K562 (cell line): ENCODE results near the gene NDUFC2. TPM values are rescaled to one million over a fixed set of nuclear protein-coding genes. Genes with fewer than 3 reads are reported as not detected.
A peak's percentile ranks its signal among the peaks of the same experiment; 100 is the strongest.

Experiments used
- ATAC-seq: fragments of 200-7000 bp; cut with Tn5 transposase; 3 replicates; pipeline ENCODE4 v1.9.1; 2020; ENCODE audit warnings: moderate library complexity
- BruUV-seq: library from RNA; stranded (reverse); fragments of 400-500 nt; replicated peaks from 2 replicates; lab custom pipeline; 2021; lab: Mats Ljungman, UMichigan
- CTCF ChIA-PET: fragments of 300-600 bp; formaldehyde crosslinking; extraction: SDS; loops from one replicate; lab custom pipeline; 2021; ENCODE audit warnings: low intra/inter-chr PET ratio; lab: Yijun Ruan, JAX
- POLR2A ChIA-PET: fragments of 300-600, 350-650 bp; sonication (Branson Sonifier 250); formaldehyde crosslinking; extraction: SDS; loops from one replicate; lab custom pipeline; 2021; ENCODE audit warnings: antibody characterized with exemption, inconsistent platforms; lab: Yijun Ruan, JAX
- DNase-seq, 4 experiments: peaks; one replicate each; pipeline versions ENCODE4 v3.0.0 to v3.0.0-alpha.2; 2011 to 2018; ENCODE audit warnings: low spot score in 3 of 4, mixed read lengths in 3 of 4; ENCODE audit errors: extremely low read depth in 1 of 4
- FAIRE-seq: peaks from 2 replicates; lab custom pipeline; 2011; peaks lifted over from hg19 to GRCh38; lab: Jason Lieb, UNC
- H2AFZ ChIP-seq: 2 replicates; pipeline ENCODE4 v1.6.0; 2011; ENCODE audit warnings: low read depth, low read length, control low read depth, inconsistent platforms
- H3K27ac ChIP-seq: fragments of 200-600 bp; 3 replicates; pipeline ENCODE4 v1.8.0; 2011; ENCODE audit warnings: low read depth, mild to moderate bottlenecking, control low read depth, inconsistent platforms, low read length, moderate library complexity, mixed read lengths; ENCODE audit errors: extremely low read depth
- H3K27me3 ChIP-seq, 2 experiments: fragments of 300-600 bp in 1 of 2; 2 replicates in 1 of 2; 3 replicates in 1 of 2; pipeline versions ENCODE4 v1.6.0 to v1.8.0; 2011; ENCODE audit warnings: inconsistent platforms in 2 of 2, low read length in 2 of 2, mild to moderate bottlenecking in 1 of 2, mixed read lengths in 1 of 2, moderate library complexity in 1 of 2; ENCODE audit not compliant: control insufficient read depth in 2 of 2, insufficient read depth in 2 of 2
- H3K36me3 ChIP-seq: fragments of 300-600 bp; 3 replicates; pipeline ENCODE4 v1.8.0; 2011; ENCODE audit warnings: mild to moderate bottlenecking, low read length, inconsistent platforms; ENCODE audit not compliant: control insufficient read depth, insufficient read depth
- H3K4me1 ChIP-seq, 2 experiments: fragments of 200-600 bp in 1 of 2; replicated peaks in 1 of 2; 2 replicates in 1 of 2; 3 replicates in 1 of 2; pipeline versions ENCODE4 v1.5.1 to v1.8.0; 2011; ENCODE audit warnings: inconsistent platforms in 2 of 2, low read length in 2 of 2, mild to moderate bottlenecking in 1 of 2, mixed read lengths in 1 of 2, moderate library complexity in 1 of 2; ENCODE audit not compliant: control insufficient read depth in 2 of 2, insufficient read depth in 2 of 2
- H3K4me2 ChIP-seq: 2 replicates; pipeline ENCODE4 v1.6.1; 2011; ENCODE audit warnings: low read length, control low read depth, inconsistent platforms, mixed read lengths; ENCODE audit not compliant: insufficient read depth
- H3K4me3 ChIP-seq: fragments of 200-600 bp; sonication (generic), shearing (Covaris generic); 2 replicates; pipeline ENCODE4 v1.5.1; 2016; ENCODE audit warnings: control low read depth, inconsistent platforms
- H3K79me2 ChIP-seq: fragments of 200-600 bp; 3 replicates; pipeline ENCODE4 v1.8.0; 2011; ENCODE audit warnings: low read length, inconsistent platforms; ENCODE audit not compliant: control insufficient read depth, insufficient read depth
- H3K9ac ChIP-seq, 2 experiments: 2 replicates each; pipeline versions ENCODE4 v1.6.0 to v1.6.1; 2011; ENCODE audit warnings: low read depth in 2 of 2, low read length in 2 of 2, control low read depth in 1 of 2, inconsistent platforms in 1 of 2, mild to moderate bottlenecking in 1 of 2, mixed read lengths in 1 of 2; ENCODE audit not compliant: insufficient read depth in 1 of 2
- H3K9me1 ChIP-seq: one replicate; pipeline ENCODE4 v1.6.0; 2011; ENCODE audit warnings: inconsistent platforms, mild to moderate bottlenecking, low read length, moderate library complexity; ENCODE audit not compliant: control insufficient read depth, insufficient read depth
- H3K9me3 ChIP-seq: replicated peaks from 2 replicates; pipeline ENCODE4 v1.5.1; 2011; ENCODE audit warnings: low read depth, low read length, inconsistent platforms; ENCODE audit not compliant: control insufficient read depth, insufficient read depth
- H4K20me1 ChIP-seq: replicated peaks from 2 replicates; pipeline ENCODE4 v1.6.1; 2011; ENCODE audit warnings: low read length, inconsistent platforms, mixed read lengths; ENCODE audit not compliant: control insufficient read depth, insufficient read depth
- ETV6 ChIP-seq, 3 experiments: fragments of 150-350 bp in 1 of 3; sonication (generic) in 1 of 3; formaldehyde crosslinking in 1 of 3; IDR thresholded peaks; 2 replicates each; pipeline versions ENCODE4 v1.6.1 to v1.8.0; 2014 to 2022; ENCODE audit warnings: borderline replicate concordance in 2 of 3, low read depth in 2 of 3, antibody characterized with exemption in 1 of 3, low read length in 1 of 3, mild to moderate bottlenecking in 1 of 3, missing genetic modification reagents in 1 of 3
- ZKSCAN1 ChIP-seq: fragments of 150-350 bp; IDR thresholded peaks from 2 replicates; pipeline ENCODE4 v1.6.1; 2016; ENCODE audit warnings: low read depth, low read length
- ZNF445 ChIP-seq: fragments of 250-450 bp; sonication (Bioruptor Pico); IDR thresholded peaks from 2 replicates; pipeline ENCODE4 v1.4.0; 2020; ENCODE audit warnings: low read depth, mild to moderate bottlenecking, moderate library complexity
- WGBS: fragments of 100-300 bp; shearing (Covaris generic); methylation state at CpG from one replicate; pipeline ENCODE4 v1.1.6; 2016; ENCODE audit warnings: low coverage, mixed read lengths; ENCODE audit not compliant: insufficient coverage; ENCODE audit errors: missing lambda C conversion rate; 5-methylcytosine and 5-hydroxymethylcytosine counted together
- in situ Hi-C: fragments of 300-500 bp; cut with MboI; formaldehyde crosslinking; loops from 4 replicates; pipeline ENCODE4 v1.15.0; 2018; ENCODE audit warnings: inconsistent platforms, mixed read lengths
- intact Hi-C: fragments of 100-400 bp; cut with micrococcal nuclease; formaldehyde crosslinking; loops from 2 replicates; pipeline ENCODE4 v1.14.2; 2022
- polyA plus RNA-seq, 8 experiments: library from polyadenylated mRNA; depleted of rRNA in 4 of 8; stranded (reverse) in 5 of 8; unstranded in 3 of 8; fragments of >200 nt; fragmentation: Nextera tagmentation in 2 of 8; fragmentation: Illumina TruSeq in 1 of 8; extraction: Ambion mirVana in 2 of 8; extraction: Trizol in 1 of 8; gene quantifications; 2 replicates each; pipeline versions ENCODE4 v1.2.1 to v1.2.3, GENCODE V29; 2011 to 2014; ENCODE audit warnings: inconsistent platforms in 1 of 8, missing spikeins in 1 of 8
- total RNA-seq, 7 experiments: library from RNA; depleted of rRNA in 6 of 7; stranded (reverse); fragments of >200 nt in 6 of 7; fragmentation: Illumina TruSeq in 2 of 7; extraction: Trizol in 2 of 7; gene quantifications; 2 replicates each; pipeline versions ENCODE4 v1.2.1 to v1.2.3, GENCODE V29; 2011 to 2021; ENCODE audit warnings: low replicate concordance in 1 of 7
- TF ChIP-seq, protein P1 (sequence below): fragments of 450-650 bp; IDR thresholded peaks from 2 replicates; pipeline ENCODE4 v1.6.1; 2016
- TF ChIP-seq, protein P2 (sequence below): conservative IDR thresholded peaks from 2 replicates; pipeline ENCODE4 v1.6.1; 2011; ENCODE audit warnings: low read depth, mild to moderate bottlenecking, low read length; ENCODE audit not compliant: control insufficient read depth
- TF ChIP-seq, protein P3 (sequence below): sonication (generic); formaldehyde crosslinking; IDR thresholded peaks from 2 replicates; pipeline ENCODE4 v1.8.0; 2022; ENCODE audit warnings: missing genetic modification reagents, mild to moderate bottlenecking, borderline replicate concordance

NDUFC2 gene
- total and polyA plus RNA-seq, 9 of the 15 experiments (the other 6 are each of a cell fraction or from before 2014, with no cell fraction given): 168 to 1,119 (median 442) TPM

DNA sequence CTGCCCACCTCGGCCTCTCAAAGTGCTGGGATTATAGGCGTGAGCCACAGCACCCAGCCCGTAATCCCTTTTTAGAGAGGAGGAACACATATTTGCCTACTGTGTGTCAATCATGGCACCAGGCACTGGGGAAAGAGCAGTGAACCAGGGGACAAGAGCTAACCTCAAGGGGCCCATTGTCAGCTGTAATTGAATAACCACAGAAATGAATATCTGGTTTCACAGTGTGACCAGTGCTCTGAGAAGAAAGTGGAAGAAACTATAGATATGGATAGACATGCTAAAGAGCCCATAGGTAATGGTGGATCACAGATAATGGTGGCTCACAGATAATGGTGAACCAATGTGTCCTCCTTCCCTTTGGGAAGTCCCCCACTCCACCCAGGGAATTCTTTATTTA lies 48.0 kb downstream of the NDUFC2 start:
- Histone ChIP-seq H4K20me1 (no peaks in the 10 kb centered on the region), H3K4me1 (peaks cover 6 to 25% of the 10 kb centered on the region in 2 experiments), H3K79me2 (no peaks in the 10 kb centered on the region), H2AFZ (peak overlapping the region; percentile 69), H3K9me3 (no peaks in the 10 kb centered on the region), H3K9me1 (no peaks in the 10 kb centered on the region), H3K4me2 (no peak overlapping the region), H3K9ac (peak overlapping the region in 1 of 2 experiments; percentile 15; a peak in 1 of 4 replicates), H3K36me3 (no peaks in the 10 kb centered on the region), H3K27me3 (no peaks in the 10 kb centered on the region), H3K4me3 (no peak overlapping the region), H3K27ac (peak overlapping the region; percentile 21; the same call in 1 of the 3 replicates)
- TF ChIP-seq, protein P1, sequence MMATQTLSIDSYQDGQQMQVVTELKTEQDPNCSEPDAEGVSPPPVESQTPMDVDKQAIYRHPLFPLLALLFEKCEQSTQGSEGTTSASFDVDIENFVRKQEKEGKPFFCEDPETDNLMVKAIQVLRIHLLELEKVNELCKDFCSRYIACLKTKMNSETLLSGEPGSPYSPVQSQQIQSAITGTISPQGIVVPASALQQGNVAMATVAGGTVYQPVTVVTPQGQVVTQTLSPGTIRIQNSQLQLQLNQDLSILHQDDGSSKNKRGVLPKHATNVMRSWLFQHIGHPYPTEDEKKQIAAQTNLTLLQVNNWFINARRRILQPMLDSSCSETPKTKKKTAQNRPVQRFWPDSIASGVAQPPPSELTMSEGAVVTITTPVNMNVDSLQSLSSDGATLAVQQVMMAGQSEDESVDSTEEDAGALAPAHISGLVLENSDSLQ: 0 out of 2 replicates have a peak, but pooled peaks have one; percentile 39
- TF ChIP-seq, protein P2, sequence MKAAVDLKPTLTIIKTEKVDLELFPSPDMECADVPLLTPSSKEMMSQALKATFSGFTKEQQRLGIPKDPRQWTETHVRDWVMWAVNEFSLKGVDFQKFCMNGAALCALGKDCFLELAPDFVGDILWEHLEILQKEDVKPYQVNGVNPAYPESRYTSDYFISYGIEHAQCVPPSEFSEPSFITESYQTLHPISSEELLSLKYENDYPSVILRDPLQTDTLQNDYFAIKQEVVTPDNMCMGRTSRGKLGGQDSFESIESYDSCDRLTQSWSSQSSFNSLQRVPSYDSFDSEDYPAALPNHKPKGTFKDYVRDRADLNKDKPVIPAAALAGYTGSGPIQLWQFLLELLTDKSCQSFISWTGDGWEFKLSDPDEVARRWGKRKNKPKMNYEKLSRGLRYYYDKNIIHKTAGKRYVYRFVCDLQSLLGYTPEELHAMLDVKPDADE: no peak
- TF ChIP-seq ZKSCAN1: peak; percentile 18; the same call in 1 of the 2 replicates
- no peak for TF ChIP-seq ZNF445 (CRISPR knock-in tag)
- no peak for TF ChIP-seq ETV6 (IDR thresholded peaks at IDR 0.05; ENCODE audit: borderline replicate concordance in 1 of 2, low read depth in 2 of 2, low read length in 1 of 2)
- no peak for TF ChIP-seq ETV6 (CRISPR knock-in tag; IDR thresholded peaks at IDR 0.05; ENCODE audit: borderline replicate concordance)
- TF ChIP-seq, protein P3, sequence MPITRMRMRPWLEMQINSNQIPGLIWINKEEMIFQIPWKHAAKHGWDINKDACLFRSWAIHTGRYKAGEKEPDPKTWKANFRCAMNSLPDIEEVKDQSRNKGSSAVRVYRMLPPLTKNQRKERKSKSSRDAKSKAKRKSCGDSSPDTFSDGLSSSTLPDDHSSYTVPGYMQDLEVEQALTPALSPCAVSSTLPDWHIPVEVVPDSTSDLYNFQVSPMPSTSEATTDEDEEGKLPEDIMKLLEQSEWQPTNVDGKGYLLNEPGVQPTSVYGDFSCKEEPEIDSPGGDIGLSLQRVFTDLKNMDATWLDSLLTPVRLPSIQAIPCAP: no peak
- POLR2A ChIA-PET: interaction anchor here (0.8 to 1.1 kb wide), 4 partner anchors 8 to 46 kb away, joined by 3 to 5 read pairs (median 4); no protein-coding TSS in a partner anchor
- in situ Hi-C loops: no loop called here
- ATAC-seq: no peak
- 69% methylated on average over 3 of the region's 3 CpGs for WGBS
- CTCF ChIA-PET: no interaction called here
- no TSS peak for BruUV-seq
- no peak for FAIRE-seq
- no peak for DNase-seq
- intact Hi-C loops: no loop called here
